ENCODE results near the gene TEX53.
A peak's percentile ranks its signal among the peaks of the same experiment; 100 is the strongest.

TEX53 gene

DNA sequence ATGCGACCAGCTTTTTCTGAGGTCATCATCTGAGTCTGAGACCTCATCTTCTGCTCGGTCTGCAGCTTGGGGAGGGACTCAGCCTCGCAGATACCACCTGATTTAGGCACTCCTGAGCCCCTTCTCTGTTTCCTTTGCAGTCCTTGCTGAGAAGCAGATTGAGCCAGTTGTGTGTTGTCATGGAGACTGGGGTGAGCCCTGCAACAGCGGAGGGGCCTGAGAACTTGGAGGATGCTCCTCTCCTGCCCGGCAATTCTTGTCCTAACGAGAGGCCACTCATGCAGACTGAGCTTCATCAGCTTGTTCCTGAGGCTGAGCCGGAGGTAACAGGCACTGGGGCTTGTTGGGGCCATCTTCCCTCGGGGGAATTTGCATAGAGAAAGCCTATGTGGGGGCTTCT, 19.2 kb downstream of the TEX53 start:
- DNase-seq (ENCODE audit: low read depth in 2 of 2) = no peak

DNA sequence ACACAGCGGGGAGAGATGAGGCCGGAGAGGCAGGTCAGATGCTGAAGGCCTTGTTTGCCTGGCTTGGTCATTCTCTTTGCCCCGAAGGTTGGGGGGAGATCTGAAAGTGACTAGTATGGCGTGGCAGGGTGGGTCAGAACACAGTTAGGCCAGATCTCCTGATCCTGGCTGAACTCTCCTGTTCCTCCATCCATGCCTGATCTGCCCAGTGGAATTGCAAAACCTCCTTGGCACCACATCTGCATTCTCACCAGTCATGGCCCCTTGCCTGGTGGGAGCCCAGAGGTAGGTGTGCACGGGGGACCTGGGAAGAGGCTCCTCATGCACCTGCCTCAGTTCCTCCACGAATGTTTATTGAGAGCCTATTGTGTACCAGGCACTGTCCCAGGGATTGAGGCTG, 23.2 kb downstream of the TEX53 start:
- no peak for DNase-seq (ENCODE audit: low read depth in 2 of 2)

DNA sequence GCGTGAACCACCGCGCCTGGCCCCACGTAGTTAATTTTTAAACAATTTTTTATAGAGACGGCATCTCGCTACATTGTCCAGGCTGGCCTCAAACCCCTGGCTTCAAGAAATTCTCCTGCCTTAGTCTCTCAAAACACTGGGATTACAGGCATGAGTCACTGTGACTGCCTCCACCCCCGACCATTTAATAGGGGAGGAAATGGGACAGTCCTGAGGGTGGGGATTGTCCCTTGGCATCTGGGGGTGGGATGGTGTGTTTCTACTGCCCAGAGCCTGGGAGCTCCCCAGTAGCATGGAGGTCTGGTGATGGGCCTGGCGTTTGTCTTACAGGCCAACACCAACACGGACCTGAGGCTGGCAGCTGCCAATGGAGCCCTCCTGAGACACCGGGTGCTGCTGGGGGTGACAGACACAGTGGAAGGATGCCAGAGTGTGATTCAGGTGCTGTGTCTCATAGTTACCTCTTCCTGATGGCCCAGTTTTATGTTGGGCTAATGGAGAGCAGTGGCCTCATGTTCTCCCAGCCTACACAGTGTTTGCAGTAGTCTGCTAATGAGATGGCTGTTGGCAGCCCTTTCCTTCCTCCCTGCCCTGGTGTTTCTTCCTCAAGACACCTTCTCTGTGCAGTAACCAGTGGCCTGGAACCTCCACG, 24.0 kb downstream of the TEX53 start:
- no peak for DNase-seq (ENCODE audit: low read depth in 2 of 2)

DNA sequence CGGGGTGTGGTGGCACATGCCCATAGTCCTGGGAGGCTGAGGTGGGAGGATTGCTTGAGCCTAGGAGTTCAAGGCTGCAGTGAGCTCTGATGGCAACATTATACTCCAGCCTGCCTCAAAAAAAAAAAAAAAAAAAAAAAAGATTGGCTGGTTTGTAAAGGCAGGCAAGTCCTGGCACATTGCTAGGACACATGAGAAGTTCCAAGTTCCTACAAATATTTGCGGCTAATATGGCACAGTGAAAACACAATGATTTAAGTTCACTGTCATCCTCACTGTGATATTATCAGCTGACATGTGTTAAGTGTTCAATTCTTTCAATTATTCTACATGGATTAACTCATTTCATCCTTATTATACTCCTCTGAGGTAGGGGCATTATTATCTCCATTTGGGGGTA, 26.4 kb downstream of the TEX53 start:
- DNase-seq (ENCODE audit: low read depth in 2 of 2) = no peak

DNA sequence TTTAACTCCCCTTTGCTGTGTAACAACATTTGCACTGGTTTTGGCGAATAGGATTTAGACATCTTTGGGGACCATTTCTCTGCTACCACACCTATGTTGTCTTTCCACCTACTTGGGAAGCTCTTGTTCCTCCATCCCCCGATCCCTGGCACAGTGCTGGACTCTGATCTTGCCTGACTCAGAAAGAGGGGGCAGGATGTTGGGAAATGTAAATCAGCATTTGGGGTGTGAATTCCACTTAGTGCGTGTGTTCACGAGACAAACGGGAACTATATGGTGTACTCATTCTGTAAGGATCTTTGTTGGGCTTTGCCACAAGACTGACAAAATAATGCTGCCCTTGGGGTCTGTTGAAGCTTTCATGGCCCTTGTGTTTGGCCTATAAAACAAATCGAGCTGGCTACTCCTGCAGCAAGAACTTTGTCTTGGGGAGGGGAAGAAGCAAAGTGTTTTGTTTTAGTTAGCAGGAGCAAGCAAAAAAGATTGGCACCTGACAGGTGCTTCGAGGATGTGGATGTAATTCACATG, 28.0 kb downstream of the TEX53 start:
- no peak for DNase-seq (ENCODE audit: low read depth in 2 of 2)

DNA sequence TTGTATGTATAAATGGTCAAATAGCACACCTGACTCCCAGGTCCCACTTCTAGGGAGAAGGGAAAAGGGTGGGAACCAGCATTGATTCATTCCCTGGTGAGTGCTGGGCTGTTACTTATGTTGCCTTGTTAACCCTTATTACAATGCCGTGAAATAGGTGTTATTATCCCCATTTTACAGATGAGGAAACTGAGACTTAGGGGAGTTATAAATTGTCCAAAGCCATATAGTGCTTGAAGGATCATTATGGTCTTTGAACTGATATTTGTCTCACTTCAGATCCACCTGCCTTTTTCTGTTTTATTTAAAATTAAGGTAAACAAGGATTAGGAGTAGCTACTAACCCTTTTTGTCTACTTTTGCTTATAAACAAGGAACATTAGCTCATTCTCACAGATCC, 30.1 kb downstream of the TEX53 start:
- no peak for DNase-seq (ENCODE audit: low read depth in 2 of 2)

DNA sequence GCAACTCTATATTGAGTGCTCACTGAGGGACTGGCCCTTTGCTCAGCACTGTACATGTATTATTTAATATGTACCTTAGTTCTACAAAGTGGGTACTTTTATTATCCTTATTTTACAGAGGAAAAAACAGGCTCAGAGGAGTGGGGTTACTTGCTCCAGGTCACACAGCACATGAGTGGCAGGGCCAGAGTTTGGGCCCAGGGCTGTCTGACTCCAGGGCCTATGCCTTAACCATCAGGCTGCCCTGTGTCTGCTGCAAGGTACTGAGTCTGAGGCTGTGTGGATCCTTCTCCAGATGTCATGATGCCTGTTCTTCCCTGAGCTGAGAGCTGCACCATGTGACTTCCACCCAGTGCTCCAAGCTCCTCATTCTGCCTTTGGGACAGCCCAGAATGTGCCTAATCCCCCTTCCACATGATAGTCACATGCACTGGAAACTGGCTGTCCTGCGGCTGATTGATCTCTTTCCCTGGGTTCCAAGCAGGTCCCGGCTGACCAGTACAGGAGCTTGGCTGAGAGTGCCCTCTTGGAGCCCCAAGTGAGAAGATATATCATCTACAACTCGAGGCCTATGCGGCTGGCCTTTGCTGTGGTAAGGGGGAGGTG, 31.1 kb downstream of the TEX53 start:
- DNase-seq (ENCODE audit: low read depth in 2 of 2) = no peak

DNA sequence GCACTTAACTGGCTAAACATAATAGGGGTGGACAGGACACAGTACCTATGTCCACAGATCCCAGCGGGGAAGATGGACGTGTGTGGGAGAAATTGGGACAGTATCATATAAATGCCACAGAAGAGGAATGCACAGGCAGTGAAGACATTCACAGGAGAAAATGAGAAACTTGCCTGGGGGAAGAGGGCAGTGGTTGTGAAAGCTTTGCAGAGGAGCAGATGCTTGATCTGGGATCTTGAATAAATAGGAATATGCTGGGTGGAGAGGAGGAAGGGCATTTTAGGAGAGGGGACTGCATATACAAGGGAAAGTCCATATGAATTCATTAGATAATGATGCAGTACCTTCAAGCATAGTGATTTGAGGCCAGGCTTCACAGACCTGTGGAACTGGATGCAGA, 32.9 kb downstream of the TEX53 start:
- DNase-seq (ENCODE audit: low read depth in 2 of 2) = no peak

DNA sequence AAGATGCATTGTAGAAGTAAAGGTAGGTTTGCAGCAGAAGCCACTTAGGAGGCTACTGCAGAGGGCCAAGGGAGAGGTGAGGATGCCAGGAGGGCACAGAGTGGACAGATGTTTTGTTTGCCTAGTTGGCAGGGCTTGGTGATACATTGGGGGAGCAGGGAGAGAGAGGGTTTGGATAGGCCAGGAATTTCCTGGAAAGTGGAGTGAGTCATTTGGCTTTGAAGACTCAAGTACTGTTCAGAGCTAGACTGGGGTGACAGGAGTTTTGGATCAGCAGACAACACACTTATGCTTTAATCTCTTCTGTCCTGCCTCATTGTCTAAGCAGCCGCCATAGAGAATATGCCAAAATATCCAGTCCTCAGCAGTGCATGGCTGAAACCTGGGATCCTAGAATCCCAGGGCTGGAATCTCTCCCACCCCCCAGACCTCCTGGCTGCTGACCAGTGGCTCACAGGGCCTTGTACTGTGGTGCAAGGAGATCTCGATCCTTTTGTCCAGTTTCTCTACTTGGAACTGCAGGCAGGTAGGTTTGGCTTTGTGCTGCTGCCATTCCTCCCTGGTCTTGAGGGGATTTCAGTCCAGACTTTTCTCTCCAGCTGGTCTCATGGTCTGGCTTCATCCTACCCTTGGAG, 35.5 kb downstream of the TEX53 start:
- no peak for DNase-seq (ENCODE audit: low read depth in 2 of 2)

DNA sequence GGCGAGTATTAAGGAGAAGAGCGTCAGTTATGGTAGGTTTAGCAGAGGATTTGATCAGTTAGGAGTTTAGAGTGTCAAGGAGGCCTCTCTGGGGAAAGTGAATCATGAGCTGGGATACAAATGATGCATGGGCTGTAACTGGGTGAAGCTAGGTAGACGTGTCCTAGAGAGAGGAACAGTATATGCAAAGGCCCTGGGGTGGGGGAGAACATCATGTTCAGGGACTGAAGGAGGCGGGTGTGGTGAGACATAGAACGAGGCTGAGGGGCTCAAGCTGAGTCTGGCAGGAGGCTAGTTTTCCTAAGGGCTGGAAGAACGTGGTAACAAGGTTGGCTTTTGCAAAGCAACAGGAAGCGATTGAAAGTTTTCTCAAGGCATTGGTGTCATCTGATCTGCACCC, 36.0 kb downstream of the TEX53 start:
- no peak for DNase-seq (ENCODE audit: low read depth in 2 of 2)

DNA sequence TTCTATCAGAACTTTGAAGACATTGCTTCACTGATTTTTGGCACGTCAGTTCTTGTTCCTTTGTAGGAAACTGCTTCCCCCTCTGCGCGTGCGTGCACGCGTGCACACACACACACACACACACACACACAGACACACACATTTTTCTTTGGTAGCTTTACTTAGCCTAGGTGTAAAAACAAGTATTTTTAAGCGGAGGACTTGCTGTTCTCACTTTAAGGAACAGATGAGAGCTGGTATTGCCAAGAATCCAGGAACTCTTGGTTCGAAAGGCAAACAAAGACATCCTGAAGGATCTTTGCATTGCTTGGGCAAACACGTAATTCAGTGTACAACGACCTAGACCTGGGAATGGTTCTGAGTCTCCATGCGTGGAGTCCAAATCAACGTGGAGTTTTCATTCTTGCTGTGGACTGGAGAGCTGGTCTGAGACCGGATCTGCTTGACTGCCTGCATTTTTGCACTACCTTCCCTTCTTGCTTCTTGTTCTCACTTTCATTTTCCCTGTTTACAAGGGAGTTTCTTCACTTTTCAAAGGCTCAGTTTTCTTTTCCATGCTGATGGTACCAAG, 38.3 kb downstream of the TEX53 start:
- DNase-seq (ENCODE audit: low read depth in 2 of 2) = no peak

DNA sequence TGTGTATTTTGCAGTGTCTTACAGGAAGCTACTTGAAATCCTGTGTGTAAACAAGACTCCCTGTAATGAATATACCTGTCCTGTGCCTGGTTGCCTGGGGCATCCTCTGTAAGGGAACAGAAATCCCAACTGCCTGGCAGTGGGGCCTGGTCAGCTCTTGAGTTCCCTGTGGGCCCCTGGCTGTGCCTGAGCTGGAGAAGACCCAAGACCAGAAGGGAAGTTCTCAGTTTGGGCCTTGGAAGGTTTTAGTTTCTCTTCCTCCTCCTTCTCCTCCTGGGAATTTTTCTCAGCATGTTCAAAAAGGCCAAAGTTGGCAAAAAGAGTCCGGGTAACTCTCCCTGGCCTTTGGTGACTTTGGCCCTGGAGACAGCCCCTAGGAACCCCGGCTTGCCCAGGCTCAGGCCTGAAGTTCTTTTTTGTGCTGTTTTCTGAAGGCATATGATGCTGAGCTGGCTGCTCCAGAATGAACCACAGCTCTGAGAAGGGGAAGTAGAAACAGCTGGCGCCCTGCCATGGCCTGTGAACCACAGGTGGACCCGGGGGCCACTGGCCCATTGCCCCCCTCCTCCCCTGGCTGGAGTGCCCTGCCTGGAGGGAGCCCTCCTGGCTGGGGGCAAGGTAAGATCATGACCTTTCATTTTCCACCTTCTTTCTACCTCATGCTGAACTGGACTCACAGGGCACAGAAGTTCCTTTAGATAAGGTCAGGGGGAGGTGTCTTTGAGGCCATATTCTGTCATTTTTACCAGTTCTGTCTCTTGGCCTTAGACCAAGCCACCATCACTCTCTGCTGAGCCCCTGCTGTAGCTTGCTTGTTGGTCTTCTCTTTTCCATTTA, 40.7 kb downstream of the TEX53 start:
- no peak for DNase-seq (ENCODE audit: low read depth in 2 of 2)

DNA sequence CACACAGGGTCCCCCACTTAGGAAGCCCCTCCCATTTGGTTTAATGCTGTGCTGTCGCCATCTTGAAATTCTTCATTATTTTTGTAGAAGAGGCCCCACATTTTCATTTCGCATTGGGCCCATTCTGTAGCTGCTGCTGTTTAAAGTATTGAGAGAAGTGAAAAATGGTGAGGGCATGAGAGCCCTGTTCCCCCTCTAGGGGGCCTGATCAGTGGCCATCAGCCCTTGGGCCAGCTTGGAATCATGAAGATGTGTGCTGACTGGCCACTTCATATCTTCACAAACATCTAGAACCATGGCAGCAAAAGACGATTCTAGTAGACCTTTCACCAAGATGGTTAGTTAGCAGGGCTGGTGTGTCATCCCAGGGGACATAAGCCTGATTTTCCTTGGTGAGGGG, 43.2 kb downstream of the TEX53 start:
- no peak for DNase-seq (ENCODE audit: low read depth in 2 of 2)

DNA sequence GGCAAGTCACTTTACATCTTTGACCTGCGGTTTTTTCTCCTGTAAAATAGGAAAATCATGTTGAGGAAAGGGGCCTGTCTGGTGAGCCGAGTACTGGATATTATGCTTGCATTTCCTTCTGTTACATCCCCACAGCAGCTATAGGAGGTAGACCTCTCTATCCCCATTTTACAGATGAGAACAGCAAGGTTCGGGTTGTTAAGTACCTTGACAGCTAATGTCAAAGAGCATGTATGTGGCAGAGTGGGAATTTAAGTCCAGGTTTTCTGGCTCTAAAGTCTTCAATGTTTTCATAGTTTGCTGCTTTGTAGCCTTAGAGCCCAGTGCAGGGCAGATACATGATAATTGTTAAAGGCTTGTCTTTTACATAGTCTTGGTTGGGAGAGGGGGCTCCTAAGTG, 43.7 kb downstream of the TEX53 start:
- no peak for DNase-seq (ENCODE audit: low read depth in 2 of 2)

DNA sequence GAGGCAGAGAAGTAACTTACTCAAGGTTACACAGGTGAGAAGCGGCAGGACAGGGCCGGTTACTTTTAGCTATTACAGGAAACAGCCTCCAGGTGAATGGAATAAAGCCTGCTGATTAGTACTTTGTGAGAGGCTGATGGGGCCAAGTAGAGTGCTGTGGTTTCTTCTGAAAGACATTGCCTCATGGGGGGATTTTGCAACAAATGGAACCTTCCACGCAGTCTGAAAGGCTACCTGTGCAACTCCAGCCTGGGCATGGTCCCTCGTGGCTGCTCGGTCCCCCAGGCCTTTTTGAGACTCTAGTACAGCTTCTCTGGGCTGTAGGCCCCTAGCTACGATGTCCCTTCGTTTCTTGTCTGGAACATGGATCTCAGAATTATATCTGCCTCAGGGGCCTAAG, 44.5 kb downstream of the TEX53 start:
- DNase-seq (ENCODE audit: low read depth in 2 of 2) = no peak

DNA sequence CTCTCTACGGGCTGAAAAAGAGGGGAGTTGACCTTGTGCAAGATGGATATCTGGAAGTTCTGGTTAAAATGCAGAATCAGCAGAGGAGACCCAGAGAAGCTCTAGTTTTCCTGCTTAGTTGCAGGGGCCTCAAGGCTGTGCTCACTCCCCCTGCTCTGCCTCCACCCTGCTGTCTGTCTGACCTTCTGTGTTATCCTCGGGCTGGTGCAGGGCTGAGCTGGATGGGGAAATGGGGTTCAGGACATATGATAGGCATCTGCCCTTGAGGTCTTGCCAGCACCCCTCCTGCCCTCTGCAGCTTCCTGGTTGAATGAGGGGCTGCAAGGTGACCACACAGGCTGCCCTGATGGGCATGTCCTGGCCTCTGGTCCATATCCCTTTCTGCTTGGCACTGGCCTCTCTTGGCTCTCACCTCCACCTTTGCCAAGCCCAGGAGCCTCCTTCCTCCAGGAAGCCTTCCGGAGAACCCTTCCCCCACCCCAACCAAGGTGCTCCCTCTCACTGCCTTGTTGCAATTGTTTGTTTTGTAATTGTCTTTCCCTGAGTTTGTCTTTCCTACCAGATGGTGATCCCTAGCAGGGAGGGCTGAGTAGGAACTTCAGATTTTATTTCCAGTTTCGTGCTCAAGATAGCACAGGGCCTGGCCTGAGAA, 45.2 kb downstream of the TEX53 start:
- no peak for DNase-seq (ENCODE audit: low read depth in 2 of 2)

DNA sequence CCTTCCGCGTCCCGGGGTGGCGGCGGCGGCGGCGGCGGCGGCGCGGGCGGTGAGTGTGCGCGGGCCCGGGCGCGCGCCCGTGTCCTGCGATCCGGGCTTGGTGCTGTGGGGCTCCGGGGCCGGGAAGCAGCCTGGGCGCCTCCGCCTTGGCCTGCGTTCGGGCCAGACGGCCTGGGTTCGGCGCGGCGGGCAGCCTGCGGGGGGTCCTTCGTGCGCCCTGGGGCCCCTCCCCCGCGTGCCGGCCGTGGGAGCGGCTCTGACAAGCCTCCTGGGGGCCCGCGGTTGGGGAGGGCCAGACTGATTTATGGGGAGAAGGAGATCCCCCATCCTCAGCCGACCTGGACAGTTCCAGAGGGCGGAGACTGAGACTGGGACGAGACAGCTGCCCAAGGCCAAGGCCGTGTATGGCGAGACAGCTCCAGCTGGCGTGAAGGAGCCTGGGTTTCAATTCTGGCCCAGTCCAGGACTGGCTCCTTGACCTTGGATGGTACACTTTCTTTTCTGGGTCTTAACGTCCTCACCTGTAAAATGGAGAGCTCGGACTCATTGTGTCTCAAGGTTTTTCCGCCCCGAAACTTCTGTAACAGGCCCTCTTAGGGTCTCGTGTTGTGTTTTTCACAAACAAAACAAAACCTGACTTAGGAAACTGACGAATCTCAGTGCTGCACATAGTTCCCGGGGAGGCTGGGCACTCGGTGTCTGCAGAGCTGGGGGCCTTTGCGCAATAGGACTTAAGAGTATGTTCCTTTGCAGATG, 45.9 kb downstream of the TEX53 start:
- peak in 1 of 2 donors; percentile 20 for DNase-seq (ENCODE audit: low read depth in 2 of 2)

DNA sequence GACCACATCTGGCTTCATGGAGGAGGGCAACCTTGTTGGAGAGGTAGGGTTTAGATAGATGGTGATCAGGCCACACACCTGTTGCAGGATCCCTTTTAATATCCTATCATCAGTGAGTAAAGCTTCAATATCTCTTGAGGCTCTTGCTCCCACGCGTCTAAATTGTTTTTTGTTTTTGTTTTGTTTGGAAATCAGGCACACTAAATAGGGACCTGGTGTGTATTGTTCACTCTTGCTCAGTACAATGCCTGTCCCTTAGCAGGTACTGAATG, 49.1 kb downstream of the TEX53 start:
- DNase-seq (ENCODE audit: low read depth in 2 of 2) = no peak

DNA sequence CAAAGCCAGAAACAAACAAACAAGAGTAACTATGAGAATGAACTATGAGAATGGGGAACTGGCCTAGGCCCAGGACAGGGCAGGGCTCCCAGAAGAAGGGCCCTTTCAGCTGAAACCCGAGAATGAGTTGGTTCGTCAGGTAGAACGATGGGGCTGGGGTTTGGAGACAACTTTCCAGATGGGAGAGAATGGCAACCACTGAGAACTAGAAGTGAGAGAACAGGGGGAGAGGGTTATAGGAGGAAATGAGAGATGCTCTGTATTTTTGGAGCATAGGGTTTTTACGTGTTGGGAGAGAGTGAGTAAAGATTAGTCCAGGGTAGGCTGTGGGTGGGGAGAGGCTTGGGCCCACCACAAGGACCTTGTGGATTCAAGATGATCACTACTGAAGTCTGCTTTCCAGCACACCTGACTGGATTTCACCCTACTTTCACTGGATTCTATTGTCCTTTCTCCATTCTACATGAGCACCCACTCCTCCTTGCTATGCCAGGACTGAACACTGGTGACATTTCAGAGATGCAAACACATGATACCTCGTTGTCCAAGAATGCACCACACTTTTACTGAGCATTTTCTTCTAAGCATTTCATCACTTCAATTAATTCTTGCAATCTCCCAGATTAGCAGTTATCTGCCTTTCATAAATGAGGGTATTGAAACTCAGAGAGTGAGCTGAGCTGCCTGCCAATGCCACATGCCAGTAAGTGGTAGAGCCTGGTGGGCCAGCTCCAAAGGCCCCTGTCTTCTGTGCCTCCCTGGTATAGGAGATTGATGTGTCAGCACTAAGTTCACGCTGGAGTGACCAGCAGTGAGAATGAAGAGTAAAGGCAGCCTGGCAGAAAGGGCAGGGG, 49.7 kb downstream of the TEX53 start:
- DNase-seq (ENCODE audit: low read depth in 2 of 2) = no peak

DNA sequence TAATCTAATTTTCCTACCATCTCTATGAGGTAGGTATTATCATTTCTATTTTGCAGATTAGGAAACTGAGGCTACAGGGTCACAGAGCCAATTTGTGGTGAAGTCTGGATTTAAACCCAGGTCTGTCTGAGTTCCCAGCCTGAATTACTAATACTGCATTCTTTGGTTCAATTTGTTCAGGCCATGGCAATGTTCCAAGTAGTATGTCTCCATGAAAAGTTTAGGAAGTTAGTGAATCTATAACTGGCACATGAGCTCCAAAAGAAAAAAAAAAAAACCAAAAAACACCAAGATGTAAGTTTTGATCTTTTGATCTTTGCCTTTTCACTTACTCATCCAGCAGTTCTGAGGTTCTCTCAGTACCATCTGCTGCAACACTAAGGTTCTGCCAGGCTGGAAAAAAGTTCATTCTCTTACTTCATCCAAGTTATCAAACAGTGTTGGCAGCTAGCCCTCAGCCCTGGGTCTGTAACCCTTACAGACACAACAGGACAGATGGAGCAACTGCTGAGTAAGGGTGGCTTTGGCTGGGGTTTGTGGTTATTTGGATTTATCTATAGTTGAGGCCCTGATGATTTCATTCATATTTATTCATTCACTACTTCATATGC, 50.9 kb downstream of the TEX53 start:
- DNase-seq (ENCODE audit: low read depth in 2 of 2) = no peak
